ENCODE measurements around the gene CNNM1. TPM values are rescaled to one million over a fixed set of nuclear protein-coding genes. Genes with fewer than 3 reads are reported as not detected.

Gene CNNM1
- total RNA-seq = 0.16 and 0.54 TPM in 2 replicates

GRCh38 chr10:99329304-99329553 is at the start of gene CNNM1:
Gene CNNM1, plus strand, starts transcription at chr10:99329356. Its CDS starts 32 bp downstream, at chr10:99329388.

DNA sequence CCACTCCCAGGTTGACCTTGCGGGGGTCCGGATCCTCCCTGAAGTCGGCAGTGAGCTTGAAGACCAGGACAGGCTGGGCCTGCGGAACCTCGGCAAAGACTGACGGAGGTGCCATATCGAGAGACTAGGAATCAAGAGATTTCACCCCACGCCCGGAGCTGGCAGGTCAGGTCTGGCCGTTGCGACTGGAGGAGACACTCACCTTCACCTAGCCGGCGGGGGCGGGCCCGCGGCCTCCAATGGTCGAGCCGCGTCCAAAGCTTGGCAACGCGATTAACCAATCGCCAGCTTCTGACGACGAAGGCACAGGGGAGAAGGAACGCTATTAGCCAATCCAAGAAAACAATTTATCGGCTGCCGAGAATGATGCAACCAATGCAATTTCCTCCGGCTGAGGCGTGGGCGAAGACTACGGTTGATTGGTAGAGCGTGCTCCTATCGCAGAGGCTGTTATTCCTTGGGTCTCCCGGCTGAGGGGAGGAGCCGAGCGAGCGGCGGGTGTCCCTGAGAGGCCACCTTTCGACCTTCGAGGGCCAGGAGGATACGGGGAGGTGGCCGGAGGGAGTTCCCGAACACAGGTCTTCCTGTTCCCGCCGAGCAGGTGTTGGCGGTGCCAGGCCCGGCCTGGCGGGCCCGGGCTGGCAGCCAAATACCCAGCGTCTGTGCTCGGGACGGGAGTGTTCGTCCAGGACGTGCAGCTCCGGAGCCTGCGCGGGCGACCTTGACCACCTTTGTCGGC is 101.5 kb downstream of the CNNM1 start, which contains the start of gene GOT1:
Gene GOT1 (minus strand): TSS at position 174 of the 739 bp plus-strand sequence. CDS start 59 bp downstream, at position 115.

Other genes starting within 250 kb of the CNNM1 start
- gene HPSE2, start 93.5 kb upstream of the CNNM1 start, total RNA-seq = not detected in 2 replicates
- gene GOT1, start 101.3 kb downstream of the CNNM1 start, total RNA-seq = 27.1 and 27.3 TPM in 2 replicates
- not detected in 2 replicates for gene NKX2-3, start 203.6 kb downstream of the CNNM1 start, total RNA-seq